Measurements from ENCODE around the gene CDH8.

DNA sequence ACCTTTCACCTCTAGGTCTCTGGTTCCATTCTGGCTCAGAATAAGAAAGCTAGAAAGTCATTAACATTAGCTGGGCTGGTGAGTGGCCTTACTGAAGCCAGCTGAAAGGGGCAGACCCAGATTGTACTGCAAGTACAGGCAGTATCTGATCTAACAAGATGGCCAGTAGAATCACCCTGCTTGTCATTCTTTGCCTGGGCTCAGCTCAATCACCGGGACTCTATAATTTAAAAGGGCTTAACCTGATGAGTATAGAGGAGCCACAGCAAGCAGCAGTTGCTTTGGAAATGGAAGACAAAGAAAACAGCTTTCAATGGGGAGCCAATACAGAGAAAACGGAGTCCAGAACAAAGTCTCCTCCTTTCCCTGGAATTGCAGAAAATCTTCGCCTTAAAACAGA is 13.6 kb downstream of the CDH8 start:
- TF ChIP-seq CTCF (IDR thresholded peaks at IDR 0.05), result no peak
- peak; percentile 21 for TF ChIP-seq EZH2phosphoT487 (IDR thresholded peaks at IDR 0.05)

Measured in neural progenitor cell (in vitro differentiated cells).